Left colon (tissue), 2 donors: ENCODE measurements around the gene KRT2. TPM values are rescaled to one million over a fixed set of nuclear protein-coding genes. Genes with fewer than 3 reads are reported as not detected.

Source experiments
- ATAC-seq: fragments of 200-7000 bp; cut with Tn5 transposase; one replicate; pipeline ENCODE4 v1.9.1; 2020; ENCODE audit warnings: mild to moderate bottlenecking, moderate library complexity
- DNase-seq, 2 donors: peaks; one replicate each; pipeline ENCODE4 v3.0.0-alpha.2; 2020
- intact Hi-C, 2 donors: fragments of 100-400 bp; cut with DNase I in 1 of 2; cut with micrococcal nuclease in 1 of 2; formaldehyde crosslinking; loops; one replicate each; pipeline versions ENCODE4 v1.11.2 to v1.14.0; 2022; cut with DNase I, micrococcal nuclease
- total RNA-seq, 2 donors: library from RNA; stranded (reverse); fragmentation: NEBNext Ultra II Directional; extraction: Animal tissue kit (Norgen Biotek cat#: 25700); gene quantifications; one replicate each; pipeline ENCODE4 v1.2.1, GENCODE V29; 2021
- donor health status: DM: no; HTN: no; CAD: no.
- donor health status: DM: yes; HTN: yes; CAD: no.

The KRT2 gene
- total RNA-seq, 2 donors from 2014 or later: not detected

DNA sequence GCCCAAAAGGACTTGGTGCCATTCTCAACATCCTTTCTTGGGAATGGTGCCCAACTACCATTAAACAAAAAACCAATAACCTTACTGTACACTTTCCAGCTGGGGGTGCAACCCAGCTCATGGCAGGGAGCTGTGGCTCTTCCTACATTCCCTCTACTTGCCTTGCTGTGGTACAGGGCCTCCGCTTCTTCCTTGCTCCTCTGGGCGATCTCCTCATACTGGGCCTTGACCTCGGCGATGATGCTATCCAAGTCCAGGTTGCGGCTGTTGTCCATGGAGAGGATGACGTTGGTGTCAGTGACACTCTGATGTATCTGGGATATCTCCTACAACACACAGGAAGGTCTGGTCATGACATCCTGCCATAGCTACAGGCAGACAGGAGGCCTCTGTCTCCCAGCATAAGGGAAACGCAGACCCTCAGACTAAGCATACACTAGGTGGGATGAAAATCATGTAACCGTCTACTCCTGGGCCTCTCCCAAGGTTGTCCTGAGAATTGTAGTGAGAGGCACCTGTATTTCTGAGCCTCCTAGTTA, 3.9 kb downstream of the KRT2 start:
- intact Hi-C loops: no loop called here
- ATAC-seq (no peak), DNase-seq (no peak)

GRCh38 chr12:52647601-52648000, 4.4 kb downstream of the KRT2 start:
- no peak for DNase-seq
- ATAC-seq: no peak
- intact Hi-C loops: no loop called here

DNA sequence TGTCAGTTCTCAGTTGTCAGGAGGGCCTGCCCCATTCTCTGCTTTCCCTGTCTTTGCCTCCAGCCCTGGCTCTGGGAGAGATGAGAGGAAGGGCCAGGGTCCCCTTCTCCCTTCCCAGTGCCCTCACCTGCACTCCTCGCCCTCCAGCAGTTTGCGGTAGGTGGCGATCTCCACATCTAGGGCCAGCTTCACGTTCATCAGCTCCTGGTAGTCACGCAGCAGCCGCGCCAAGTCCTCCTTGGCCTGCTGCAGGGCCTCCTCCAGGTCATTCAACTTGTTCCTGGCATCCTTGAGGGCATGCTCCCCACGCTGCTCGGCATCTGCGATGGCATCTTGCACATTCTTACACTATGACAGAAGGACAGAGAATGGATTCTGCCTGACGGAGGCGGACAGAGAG, 5.4 kb downstream of the KRT2 start:
- intact Hi-C loops: no loop called here
- ATAC-seq (no peak), DNase-seq (no peak)

DNA sequence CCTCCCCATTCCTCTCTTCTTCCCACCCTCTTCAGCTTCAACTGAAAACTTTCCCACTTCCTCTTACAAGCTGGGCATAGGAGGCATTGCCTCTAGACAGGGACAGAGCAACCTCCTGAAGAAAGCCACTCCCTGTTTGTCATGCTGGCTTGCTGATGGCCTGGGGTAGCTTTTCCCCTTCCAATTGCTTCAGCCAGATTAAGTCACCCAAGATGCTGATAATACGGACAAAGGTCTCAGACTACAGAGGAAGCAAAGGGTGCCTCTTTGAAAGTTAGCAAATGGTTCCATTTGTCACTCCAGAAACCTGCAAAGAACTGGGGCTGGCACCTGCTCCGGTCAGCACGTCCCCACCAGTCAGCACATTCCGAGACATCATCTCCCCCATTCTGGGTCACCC, 6.0 kb downstream of the KRT2 start:
- DNase-seq (no peak), ATAC-seq (peak; percentile 54)
- intact Hi-C loops: no loop called here

- intact Hi-C loops: no loop called here
- ATAC-seq (peak; percentile 60), DNase-seq (no peak)
Observed at GRCh38 chr12:52645120-52645761, 6.8 kb downstream of the KRT2 start.

- DNase-seq (no peak), ATAC-seq (no peak)
- intact Hi-C loops: no loop called here
Observed at GRCh38 chr12:52644078-52644415, 8.0 kb downstream of the KRT2 start.

DNA sequence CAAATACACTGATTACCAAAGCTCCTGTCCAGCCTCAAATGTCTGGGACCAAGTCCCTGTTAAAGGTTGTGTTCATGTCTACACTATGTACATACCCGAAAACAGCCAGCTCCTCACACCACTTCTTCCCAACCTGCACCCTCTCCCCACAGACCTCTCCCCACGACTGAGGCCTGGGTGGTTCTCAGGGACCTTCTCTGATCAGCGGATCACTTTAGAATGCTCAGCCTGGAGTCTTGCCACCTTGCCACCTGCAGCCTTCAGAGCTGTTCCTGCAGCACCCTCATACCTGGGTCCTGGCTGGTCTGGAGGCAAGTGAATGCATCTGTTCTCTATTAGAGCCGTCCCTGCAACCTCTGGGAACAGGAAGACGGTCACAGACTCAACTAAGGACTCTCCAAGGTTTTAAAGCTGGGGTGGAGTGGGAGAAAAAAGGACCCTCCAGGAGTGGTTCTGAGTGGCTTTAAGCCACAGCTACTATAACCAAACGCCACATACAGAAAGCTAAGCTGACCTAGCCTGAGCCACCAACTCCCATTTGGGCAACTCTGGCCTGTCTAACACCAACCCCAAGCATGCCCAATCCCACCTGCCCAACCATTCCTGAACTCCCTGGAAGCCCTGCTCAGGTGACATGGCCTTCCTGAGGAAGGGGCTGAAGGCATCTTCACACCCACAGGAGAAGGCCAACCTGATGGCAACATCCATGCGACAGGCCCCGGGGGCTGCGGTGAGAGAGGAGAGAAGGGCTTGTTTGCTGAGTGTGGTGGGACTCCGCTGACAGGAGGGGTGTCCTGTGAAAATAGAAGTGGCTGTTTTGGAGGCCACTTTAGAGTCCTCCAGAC, 8.6 kb downstream of the KRT2 start:
- intact Hi-C loops: no loop called here
- no peak for ATAC-seq
- DNase-seq: no peak

DNA sequence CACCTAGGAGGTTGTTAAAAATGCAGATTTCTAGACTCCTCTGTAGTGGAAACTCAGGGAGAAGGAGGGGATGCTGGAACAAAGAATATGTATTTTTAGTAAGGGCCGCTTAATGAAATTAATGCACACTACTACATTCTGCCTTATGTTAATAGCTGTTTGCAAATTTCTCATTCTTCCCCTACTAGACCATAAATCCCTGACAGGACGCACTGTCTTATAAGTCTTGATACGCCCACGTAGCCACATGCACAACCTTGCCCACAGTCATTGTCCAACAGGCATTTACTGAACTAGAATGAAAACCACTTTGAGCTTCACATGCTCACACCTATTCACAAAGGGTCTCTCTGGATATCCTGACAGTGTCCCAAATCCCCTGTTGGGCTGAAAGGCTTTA, 10.5 kb downstream of the KRT2 start:
- ATAC-seq: no peak
- DNase-seq: no peak
- intact Hi-C loops: no loop called here

DNA sequence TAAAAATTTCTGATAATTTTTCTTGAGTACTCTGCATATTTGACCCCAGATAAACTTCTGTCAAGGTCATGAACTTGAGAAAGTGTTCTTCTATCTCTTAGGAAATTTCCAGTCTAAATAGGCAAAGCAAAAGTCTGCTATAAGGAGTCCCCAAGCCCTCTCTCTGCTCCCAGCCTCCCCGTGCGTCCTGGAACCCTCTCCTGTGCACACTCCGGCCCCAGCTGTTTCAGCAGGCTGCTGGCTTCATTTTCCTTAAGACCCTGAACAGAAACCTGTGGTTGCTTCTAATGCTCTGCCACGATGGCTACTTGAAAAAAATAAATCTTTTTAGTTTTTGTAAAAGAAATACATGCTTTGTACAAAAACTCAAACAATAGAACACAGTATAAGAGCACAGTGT, 14.7 kb downstream of the KRT2 start:
- ATAC-seq (no peak), DNase-seq (no peak)
- intact Hi-C loops: no loop called here

- intact Hi-C loops: no loop called here
- DNase-seq: no peak
Observed at GRCh38 chr12:52636592-52637258, 15.3 kb downstream of the KRT2 start.

GRCh38 chr12:52636189-52636588, 15.8 kb downstream of the KRT2 start:
- DNase-seq (no peak), ATAC-seq (no peak)

More at GRCh38 chr12:52636592-52637258, 15.3 kb downstream of the KRT2 start:
- ATAC-seq: no peak

GRCh38 chr12:52634266-52635056, 17.6 kb downstream of the KRT2 start:
- intact Hi-C loops: no loop called here
- ATAC-seq: no peak
- DNase-seq: peak in 1 of 2 donors; percentile 37

More at GRCh38 chr12:52636189-52636588, 15.8 kb downstream of the KRT2 start:
- intact Hi-C loops: no loop called here

- intact Hi-C loops: no loop called here
- DNase-seq (no peak), ATAC-seq (no peak)
Observed at GRCh38 chr12:52633383-52633782, 18.6 kb downstream of the KRT2 start.

- DNase-seq: no peak
Observed at GRCh38 chr12:52632656-52633055, 19.4 kb downstream of the KRT2 start.

DNA sequence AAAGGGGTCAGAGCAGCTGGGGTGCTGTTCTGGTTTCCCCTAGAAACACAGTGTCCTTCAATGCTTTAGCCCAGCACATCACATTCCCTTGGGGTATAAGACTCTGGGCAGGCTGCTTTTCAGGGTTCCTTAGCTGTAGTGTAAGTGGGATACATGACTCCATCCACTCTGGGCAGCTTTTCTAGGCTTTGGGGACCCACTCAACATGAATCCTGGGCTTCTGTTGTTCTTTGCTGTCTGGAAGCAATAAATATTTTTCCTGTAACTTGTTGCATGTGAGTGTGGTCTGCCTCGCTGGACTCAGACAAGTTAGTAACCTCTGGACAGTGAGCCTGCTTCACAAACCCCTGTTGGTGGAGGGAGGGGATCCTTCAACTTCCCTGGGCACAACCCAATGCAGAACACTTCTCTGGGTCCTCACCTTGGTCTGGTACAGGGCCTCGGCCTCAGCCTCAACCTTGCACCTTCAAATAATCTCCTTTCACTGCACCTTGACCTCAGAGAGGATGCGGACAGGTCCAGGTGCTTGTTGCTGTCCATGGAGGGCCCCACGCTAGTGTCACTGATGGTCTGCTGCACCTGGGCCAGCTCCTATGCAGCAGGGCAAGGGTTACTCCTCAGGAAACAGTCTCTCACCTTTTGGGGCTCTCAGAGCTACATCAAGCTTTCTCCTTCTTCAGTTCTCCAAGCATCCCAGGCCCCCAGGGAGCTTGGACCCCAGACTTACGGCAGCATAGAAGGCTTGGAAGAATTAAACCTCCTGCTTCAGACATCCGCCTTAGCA, 20.1 kb downstream of the KRT2 start:
- intact Hi-C loops: no loop called here
- ATAC-seq (no peak), DNase-seq (no peak)

More at GRCh38 chr12:52632656-52633055, 19.4 kb downstream of the KRT2 start:
- ATAC-seq: no peak
- intact Hi-C loops: no loop called here

DNA sequence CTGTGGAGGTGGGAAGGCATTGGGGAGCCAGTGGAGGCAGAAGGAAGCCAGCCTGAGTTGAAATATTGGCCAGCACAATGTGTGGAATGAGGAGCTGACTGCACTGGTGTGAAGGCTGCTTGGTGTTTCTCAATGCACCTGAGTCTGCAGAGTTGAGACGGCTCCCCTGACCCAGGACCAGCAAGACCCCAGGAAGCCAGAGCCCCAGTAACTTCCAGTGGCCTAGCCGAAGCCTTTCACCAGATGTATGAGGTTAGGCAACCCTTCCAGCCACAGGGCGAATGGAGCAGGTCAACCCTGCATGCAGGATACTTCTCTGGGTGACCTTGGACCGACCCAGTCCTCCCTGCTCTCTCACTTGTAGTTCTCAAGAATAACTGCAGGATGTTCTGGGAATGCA, 20.7 kb downstream of the KRT2 start:
- DNase-seq (no peak), ATAC-seq (no peak)

GRCh38 chr12:52630599-52631200, 21.3 kb downstream of the KRT2 start:
- intact Hi-C loops: no loop called here
- no peak for ATAC-seq
- no peak for DNase-seq

More for the DNA sequence above, 20.7 kb downstream of the KRT2 start:
- intact Hi-C loops: no loop called here

- no peak for ATAC-seq
- no peak for DNase-seq
- intact Hi-C loops: no loop called here
Observed at GRCh38 chr12:52630008-52630500, 22.0 kb downstream of the KRT2 start.
